Measurements from ENCODE around the gene MDFI. TPM values are rescaled to one million over a fixed set of nuclear protein-coding genes. Genes with fewer than 3 reads are reported as not detected.

MDFI gene
- total and polyA plus RNA-seq, 4 donors, result 0.13 to 22.3 (median 7.4) TPM

- no peak overlapping the region for H3K27ac ChIP-seq (ENCODE audit: low read depth in 1 of 2, low read length in 2 of 2)
- no peaks in the 10 kb centered on the region for H3K36me3 ChIP-seq (ENCODE audit: control insufficient read depth in 1 of 2, insufficient read depth in 2 of 2, low read length in 1 of 2)
- H3K4me3 ChIP-seq (ENCODE audit: low read length in 2 of 2), result no peak overlapping the region
- H3K4me1 ChIP-seq (ENCODE audit: control insufficient read depth in 1 of 2, insufficient read depth in 2 of 2, low read length in 2 of 2), result no peaks in the 10 kb centered on the region
- no peaks in the 10 kb centered on the region for H3K9me3 ChIP-seq (ENCODE audit: control insufficient read depth, low read length)
- peak in 1 of 2 donors; percentile 65 for DNase-seq
- intact Hi-C loops (cut with DNase I), result no loop called here
- ATAC-seq (ENCODE audit: low FRiP score), result no peak
- WGBS, 2 donors, result 40 to 45% methylated on average over 4 of the region's 4 CpGs
- H3K27me3 ChIP-seq (ENCODE audit: control insufficient read depth in 1 of 2, insufficient read depth in 2 of 2, low read length in 1 of 2), result no peaks in the 10 kb centered on the region
Measured at GRCh38 chr6:41634657-41635056, 3.6 kb upstream of the MDFI start.

GRCh38 chr6:41635365-41635764 lies 2.9 kb upstream of the MDFI start:
- ATAC-seq (ENCODE audit: low FRiP score), result no peak
- intact Hi-C loops (cut with DNase I), result no loop called here
- Histone ChIP-seq H3K9me3 (ENCODE audit: control insufficient read depth, low read length) (no peaks in the 10 kb centered on the region), H3K27me3 (ENCODE audit: control insufficient read depth in 1 of 2, insufficient read depth in 2 of 2, low read length in 1 of 2) (no peaks in the 10 kb centered on the region), H3K4me3 (ENCODE audit: low read length in 2 of 2) (no peak overlapping the region), H3K27ac (ENCODE audit: low read depth in 1 of 2, low read length in 2 of 2) (no peak overlapping the region), H3K4me1 (ENCODE audit: control insufficient read depth in 1 of 2, insufficient read depth in 2 of 2, low read length in 2 of 2) (no peaks in the 10 kb centered on the region), H3K36me3 (ENCODE audit: control insufficient read depth in 1 of 2, insufficient read depth in 2 of 2, low read length in 1 of 2) (no peaks in the 10 kb centered on the region)
- 93 to 98% methylated on average over 6 of the region's 6 CpGs for WGBS, 2 donors
- peak in 1 of 2 donors; percentile 43 for DNase-seq

- no peaks in the 10 kb centered on the region for H3K27me3 ChIP-seq (ENCODE audit: control insufficient read depth in 1 of 2, insufficient read depth in 2 of 2, low read length in 1 of 2)
- no peaks in the 10 kb centered on the region for H3K36me3 ChIP-seq (ENCODE audit: control insufficient read depth in 1 of 2, insufficient read depth in 2 of 2, low read length in 1 of 2)
- H3K9me3 ChIP-seq (ENCODE audit: control insufficient read depth, low read length), result no peaks in the 10 kb centered on the region
- intact Hi-C loops (cut with DNase I), result no loop called here
- DNase-seq (peak in 1 of 2 donors; percentile 83), ATAC-seq (ENCODE audit: low FRiP score) (no peak)
- no peak overlapping the region for H3K4me3 ChIP-seq (ENCODE audit: low read length in 2 of 2)
- no peaks in the 10 kb centered on the region for H3K4me1 ChIP-seq (ENCODE audit: control insufficient read depth in 1 of 2, insufficient read depth in 2 of 2, low read length in 2 of 2)
- WGBS, 2 donors, result 15 to 18% methylated on average over 21 to 31 of the region's 31 CpGs
- no peak overlapping the region for H3K27ac ChIP-seq (ENCODE audit: low read depth in 1 of 2, low read length in 2 of 2)
Measured at GRCh38 chr6:41636833-41637193, 1.5 kb upstream of the MDFI start.

GRCh38 chr6:41637194-41638001 lies 870 bp upstream of the MDFI start:
- no peaks in the 10 kb centered on the region for H3K9me3 ChIP-seq (ENCODE audit: control insufficient read depth, low read length)
- no peaks in the 10 kb centered on the region for H3K36me3 ChIP-seq (ENCODE audit: control insufficient read depth in 1 of 2, insufficient read depth in 2 of 2, low read length in 1 of 2)
- peak in 1 of 2 donors; percentile 73 for DNase-seq
- no peak overlapping the region for H3K4me3 ChIP-seq (ENCODE audit: low read length in 2 of 2)
- no peaks in the 10 kb centered on the region for H3K4me1 ChIP-seq (ENCODE audit: control insufficient read depth in 1 of 2, insufficient read depth in 2 of 2, low read length in 2 of 2)
- intact Hi-C loops (cut with DNase I), result no loop called here
- 7 to 8% methylated on average over 52 to 54 of the region's 54 CpGs for WGBS, 2 donors
- no peak overlapping the region for H3K27ac ChIP-seq (ENCODE audit: low read depth in 1 of 2, low read length in 2 of 2)
- ATAC-seq (ENCODE audit: low FRiP score), result no peak
- H3K27me3 ChIP-seq (ENCODE audit: control insufficient read depth in 1 of 2, insufficient read depth in 2 of 2, low read length in 1 of 2), result no peaks in the 10 kb centered on the region

- peak in 1 of 2 donors; percentile 74 for DNase-seq
- no peak overlapping the region for H3K27ac ChIP-seq (ENCODE audit: low read depth in 1 of 2, low read length in 2 of 2)
- whole genome bisulfite sequencing, 2 donors, result 40 to 45% methylated on average over 40 of the region's 40 CpGs
- H3K27me3 ChIP-seq (ENCODE audit: control insufficient read depth in 1 of 2, insufficient read depth in 2 of 2, low read length in 1 of 2), result no peaks in the 10 kb centered on the region
- H3K36me3 ChIP-seq (ENCODE audit: control insufficient read depth in 1 of 2, insufficient read depth in 2 of 2, low read length in 1 of 2), result no peaks in the 10 kb centered on the region
- H3K9me3 ChIP-seq (ENCODE audit: control insufficient read depth, low read length), result no peaks in the 10 kb centered on the region
- ATAC-seq (ENCODE audit: low FRiP score), result peak; percentile 28
- intact Hi-C loops (cut with DNase I), result no loop called here
- H3K4me3 ChIP-seq (ENCODE audit: low read length in 2 of 2), result no peak overlapping the region
- no peaks in the 10 kb centered on the region for H3K4me1 ChIP-seq (ENCODE audit: control insufficient read depth in 1 of 2, insufficient read depth in 2 of 2, low read length in 2 of 2)
Measured at GRCh38 chr6:41638935-41639808, 904 bp downstream of the MDFI start.

GRCh38 chr6:41639809-41640371 lies 1.6 kb downstream of the MDFI start:
- H3K9me3 ChIP-seq (ENCODE audit: control insufficient read depth, low read length), result no peaks in the 10 kb centered on the region
- H3K27me3 ChIP-seq (ENCODE audit: control insufficient read depth in 1 of 2, insufficient read depth in 2 of 2, low read length in 1 of 2), result no peaks in the 10 kb centered on the region
- WGBS, 2 donors, result 86 to 95% methylated on average over 8 of the region's 8 CpGs
- no peak for ATAC-seq (ENCODE audit: low FRiP score)
- intact Hi-C loops (cut with DNase I), result no loop called here
- H3K4me3 ChIP-seq (ENCODE audit: low read length in 2 of 2), result no peak overlapping the region
- no peaks in the 10 kb centered on the region for H3K4me1 ChIP-seq (ENCODE audit: control insufficient read depth in 1 of 2, insufficient read depth in 2 of 2, low read length in 2 of 2)
- no peaks in the 10 kb centered on the region for H3K36me3 ChIP-seq (ENCODE audit: control insufficient read depth in 1 of 2, insufficient read depth in 2 of 2, low read length in 1 of 2)
- peak in 1 of 2 donors; percentile 62 for DNase-seq
- no peak overlapping the region for H3K27ac ChIP-seq (ENCODE audit: low read depth in 1 of 2, low read length in 2 of 2)

- Histone ChIP-seq H3K4me1 (ENCODE audit: control insufficient read depth in 1 of 2, insufficient read depth in 2 of 2, low read length in 2 of 2) (no peaks in the 10 kb centered on the region), H3K9me3 (ENCODE audit: control insufficient read depth, low read length) (no peaks in the 10 kb centered on the region), H3K36me3 (ENCODE audit: control insufficient read depth in 1 of 2, insufficient read depth in 2 of 2, low read length in 1 of 2) (no peaks in the 10 kb centered on the region), H3K27me3 (ENCODE audit: control insufficient read depth in 1 of 2, insufficient read depth in 2 of 2, low read length in 1 of 2) (no peaks in the 10 kb centered on the region), H3K27ac (ENCODE audit: low read depth in 1 of 2, low read length in 2 of 2) (no peak overlapping the region), H3K4me3 (ENCODE audit: low read length in 2 of 2) (no peak overlapping the region)
- ATAC-seq (ENCODE audit: low FRiP score) (no peak), DNase-seq (peak in 1 of 2 donors; percentile 58)
- intact Hi-C loops (cut with DNase I), result no loop called here
- WGBS, 2 donors, result 89 to 95% methylated on average over 7 of the region's 7 CpGs
Measured at GRCh38 chr6:41640426-41640825, 2.2 kb downstream of the MDFI start.

GRCh38 chr6:41641352-41641925 lies 3.2 kb downstream of the MDFI start:
- intact Hi-C loops (cut with DNase I), result no loop called here
- Histone ChIP-seq H3K27me3 (ENCODE audit: control insufficient read depth in 1 of 2, insufficient read depth in 2 of 2, low read length in 1 of 2) (no peaks in the 10 kb centered on the region), H3K9me3 (ENCODE audit: control insufficient read depth, low read length) (no peaks in the 10 kb centered on the region), H3K4me1 (ENCODE audit: control insufficient read depth in 1 of 2, insufficient read depth in 2 of 2, low read length in 2 of 2) (no peaks in the 10 kb centered on the region), H3K4me3 (ENCODE audit: low read length in 2 of 2) (no peak overlapping the region), H3K36me3 (ENCODE audit: control insufficient read depth in 1 of 2, insufficient read depth in 2 of 2, low read length in 1 of 2) (no peaks in the 10 kb centered on the region), H3K27ac (ENCODE audit: low read depth in 1 of 2, low read length in 2 of 2) (no peak overlapping the region)
- whole genome bisulfite sequencing, 2 donors, result 93 to 96% methylated on average over 9 of the region's 9 CpGs
- DNase-seq (peak in 1 of 2 donors; percentile 40), ATAC-seq (ENCODE audit: low FRiP score) (no peak)
